Chondrocyte (in vitro differentiated cells): ENCODE measurements around the gene DPY19L1. TPM values are rescaled to one million over a fixed set of nuclear protein-coding genes. Genes with fewer than 3 reads are reported as not detected.
A peak's percentile ranks its signal among the peaks of the same experiment; 100 is the strongest.
"Not testable (repeated sequence)": the region's sequence is repeated elsewhere in the genome, so short reads cannot be mapped to it uniquely, and the experiment has no call there.

ENCODE experiments used
- DNase-seq: peaks from one replicate; pipeline ENCODE4 v3.0.0; 2021; ENCODE audit warnings: mixed read lengths, low spot score
- H3K27ac Mint-ChIP-seq: one replicate; pipeline ENCODE4 v1.8.0; 2021; ENCODE audit warnings: mild to moderate bottlenecking, moderate library complexity, mixed read lengths; ENCODE audit not compliant: unreplicated experiment
- H3K27me3 Mint-ChIP-seq: 2 replicates; pipeline ENCODE4 v1.8.0; 2021; ENCODE audit warnings: low read depth, mixed read lengths
- H3K36me3 Mint-ChIP-seq: 2 replicates; pipeline ENCODE4 v1.8.0; 2021; ENCODE audit warnings: low read depth, mixed read lengths
- H3K4me1 Mint-ChIP-seq: 2 replicates; pipeline ENCODE4 v1.8.0; 2021; ENCODE audit warnings: low read depth, mild to moderate bottlenecking, mixed read lengths
- H3K4me3 Mint-ChIP-seq: one replicate; pipeline ENCODE4 v1.8.0; 2021; ENCODE audit warnings: mild to moderate bottlenecking, moderate library complexity, mixed read lengths; ENCODE audit not compliant: unreplicated experiment
- H3K9me3 Mint-ChIP-seq: 2 replicates; pipeline ENCODE4 v1.8.0; 2021; ENCODE audit warnings: low read depth, mixed read lengths
- long read RNA-seq: library from polyadenylated mRNA; stranded (forward); transcript quantifications from one replicate; pipeline ENCODE4 v2.0.0, GENCODE V29; 2021
- total RNA-seq: library from RNA; stranded (reverse); gene quantifications from 3 replicates; pipeline ENCODE4 v1.2.1, GENCODE V29; 2021
- TF ChIP-seq, protein P1 (sequence below): fragments of 200-600 bp; sonication (generic); IDR thresholded peaks from 2 replicates; pipeline ENCODE4 v1.5.0; 2021; ENCODE audit warnings: antibody characterized with exemption, mild to moderate bottlenecking, moderate library complexity

Gene DPY19L1
- total RNA-seq, result 30.9 to 47.7 TPM (median 32.2 TPM) in 3 replicates
- long read RNA-seq, full-length matches to known transcripts, result 26 of 39 reads
- long read RNA-seq, partial matches to known transcripts, result 2 of 39 reads
- long read RNA-seq, other reads (novel, unspliced or antisense), result 11 of 39 reads

DNA sequence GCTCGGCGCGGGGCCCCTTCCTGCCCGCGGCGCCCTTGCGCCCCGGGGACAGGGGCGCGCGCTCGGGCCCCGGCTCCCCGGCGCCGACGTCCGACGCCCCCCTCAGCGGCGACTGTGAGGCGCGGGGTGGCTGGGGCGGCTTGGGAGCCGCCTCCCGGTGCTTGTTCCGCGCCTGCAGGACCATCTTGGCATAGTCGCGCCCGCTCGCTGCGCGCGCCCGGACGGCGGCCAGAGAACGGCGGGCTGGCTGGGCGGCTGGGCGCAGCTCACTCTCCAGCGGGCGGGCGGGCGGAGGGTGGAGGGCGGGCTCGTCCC, at the start of gene DPY19L1:
Gene DPY19L1 (minus strand): TSS at position 275 of the 315 bp plus-strand sequence. CDS start 91 bp downstream, at position 184.
- TF ChIP-seq, protein P1, sequence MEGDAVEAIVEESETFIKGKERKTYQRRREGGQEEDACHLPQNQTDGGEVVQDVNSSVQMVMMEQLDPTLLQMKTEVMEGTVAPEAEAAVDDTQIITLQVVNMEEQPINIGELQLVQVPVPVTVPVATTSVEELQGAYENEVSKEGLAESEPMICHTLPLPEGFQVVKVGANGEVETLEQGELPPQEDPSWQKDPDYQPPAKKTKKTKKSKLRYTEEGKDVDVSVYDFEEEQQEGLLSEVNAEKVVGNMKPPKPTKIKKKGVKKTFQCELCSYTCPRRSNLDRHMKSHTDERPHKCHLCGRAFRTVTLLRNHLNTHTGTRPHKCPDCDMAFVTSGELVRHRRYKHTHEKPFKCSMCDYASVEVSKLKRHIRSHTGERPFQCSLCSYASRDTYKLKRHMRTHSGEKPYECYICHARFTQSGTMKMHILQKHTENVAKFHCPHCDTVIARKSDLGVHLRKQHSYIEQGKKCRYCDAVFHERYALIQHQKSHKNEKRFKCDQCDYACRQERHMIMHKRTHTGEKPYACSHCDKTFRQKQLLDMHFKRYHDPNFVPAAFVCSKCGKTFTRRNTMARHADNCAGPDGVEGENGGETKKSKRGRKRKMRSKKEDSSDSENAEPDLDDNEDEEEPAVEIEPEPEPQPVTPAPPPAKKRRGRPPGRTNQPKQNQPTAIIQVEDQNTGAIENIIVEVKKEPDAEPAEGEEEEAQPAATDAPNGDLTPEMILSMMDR, result no peak
- no peak for DNase-seq
- H3K27ac Mint-ChIP-seq, result peak within 1 kb of the TSS; percentile 96
- H3K36me3 Mint-ChIP-seq, result no peaks in the 10 kb centered on the region
- no peaks in the 10 kb centered on the region for H3K27me3 Mint-ChIP-seq
- H3K4me3 Mint-ChIP-seq, result peak within 1 kb of the TSS; percentile 97
- H3K9me3 Mint-ChIP-seq, result no peaks in the 10 kb centered on the region
- peaks cover 30% of the 10 kb centered on the region for H3K4me1 Mint-ChIP-seq

DNA sequence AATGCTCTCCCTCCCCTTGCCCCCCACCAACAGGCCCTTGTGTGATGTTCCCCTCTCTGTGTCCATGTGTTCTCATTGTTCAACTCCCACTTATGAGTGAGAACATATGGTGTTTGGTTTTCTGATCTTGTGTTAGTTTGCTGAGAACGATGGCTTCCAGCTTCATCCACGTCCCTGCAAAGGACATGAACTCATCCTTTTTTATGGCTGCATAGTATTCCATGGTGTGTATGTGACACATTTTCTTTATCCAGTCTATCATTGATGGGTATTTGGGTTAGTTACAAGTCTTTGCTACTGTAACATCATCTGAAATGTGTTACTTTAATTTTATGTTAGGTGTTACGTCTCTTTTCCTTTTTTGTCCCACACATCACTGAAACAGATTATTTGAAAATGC, 42.2 kb upstream of the DPY19L1 start:
- H3K4me1 Mint-ChIP-seq, H3K4me3 Mint-ChIP-seq, H3K36me3 Mint-ChIP-seq, H3K27me3 Mint-ChIP-seq, DNase-seq, H3K27ac Mint-ChIP-seq, H3K9me3 Mint-ChIP-seq: not testable (repeated sequence)

DNA sequence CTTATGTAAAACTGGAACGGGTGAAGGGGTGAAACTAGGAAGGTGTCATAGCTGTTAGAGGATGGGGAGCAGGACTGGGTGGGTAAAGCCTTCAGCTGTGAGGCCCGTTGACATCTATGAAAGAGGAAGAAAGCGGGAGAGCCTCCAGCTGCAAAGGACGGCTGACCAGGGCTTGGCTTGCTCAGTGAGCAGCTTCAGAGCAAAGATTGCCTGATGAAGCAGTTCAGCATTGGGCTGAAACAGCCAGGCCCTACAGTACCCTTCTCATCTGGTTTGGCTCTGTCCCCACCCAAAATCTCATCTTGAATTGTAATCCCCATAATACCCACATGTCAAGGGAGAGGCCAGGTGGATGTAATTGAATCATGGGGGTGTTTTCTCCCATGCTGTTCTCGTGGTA, 36.7 kb upstream of the DPY19L1 start:
- not testable (repeated sequence) for H3K4me3 Mint-ChIP-seq

DNA sequence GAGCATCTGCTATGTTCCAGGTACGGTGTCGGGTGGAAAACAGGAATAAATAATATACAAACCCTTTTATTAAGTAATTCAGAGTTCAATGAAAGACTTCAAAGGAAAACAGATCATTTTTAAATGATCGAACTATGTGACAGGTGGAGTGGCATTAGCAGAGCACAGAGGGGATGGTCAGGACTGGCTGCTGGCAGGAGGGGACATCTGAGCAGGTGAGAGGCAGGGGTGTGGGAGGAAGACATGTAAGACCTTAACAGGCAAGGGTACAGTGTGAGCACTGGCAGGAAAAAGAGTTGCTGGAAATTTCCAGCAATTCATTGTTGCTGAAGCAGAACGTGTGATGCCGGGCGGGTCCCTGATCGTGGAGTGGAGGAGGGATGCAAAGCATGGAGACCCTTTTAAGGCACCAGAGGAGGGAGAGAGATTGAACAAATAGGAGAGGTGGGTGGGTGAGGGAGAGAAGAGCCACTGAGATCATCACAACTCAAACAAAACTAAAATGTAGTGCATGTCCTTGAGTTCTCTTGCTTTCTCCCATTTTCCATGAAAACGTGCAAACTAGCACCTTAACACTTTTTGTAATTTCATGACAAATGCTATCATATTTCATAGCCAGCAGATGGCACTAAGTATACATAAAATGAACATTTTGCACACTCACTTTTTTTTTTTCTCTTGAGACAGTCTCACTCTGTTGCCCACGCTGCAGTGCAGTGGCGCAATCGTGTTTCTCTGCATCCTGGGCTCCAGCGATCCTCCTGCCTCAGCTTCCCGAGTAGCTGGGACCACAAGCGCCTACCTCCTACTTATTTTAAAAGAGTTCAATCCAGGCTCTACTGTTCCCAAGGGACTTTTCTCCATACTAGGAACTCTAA, 35.9 kb upstream of the DPY19L1 start:
- DNase-seq, H3K9me3 Mint-ChIP-seq, H3K36me3 Mint-ChIP-seq, H3K4me1 Mint-ChIP-seq, H3K27ac Mint-ChIP-seq: not testable (repeated sequence)
- TF ChIP-seq, protein P1, result peak; percentile 79
- Mint-ChIP-seq H3K4me3 (peak overlapping the region; percentile 49), H3K27me3 (peaks cover 33% of the 10 kb centered on the region)

More for the DNA sequence above, 36.7 kb upstream of the DPY19L1 start:
- peaks cover 26% of the 10 kb centered on the region for H3K27me3 Mint-ChIP-seq
- not testable (repeated sequence) for H3K36me3 Mint-ChIP-seq, H3K4me1 Mint-ChIP-seq, H3K9me3 Mint-ChIP-seq, H3K27ac Mint-ChIP-seq, DNase-seq

DNA sequence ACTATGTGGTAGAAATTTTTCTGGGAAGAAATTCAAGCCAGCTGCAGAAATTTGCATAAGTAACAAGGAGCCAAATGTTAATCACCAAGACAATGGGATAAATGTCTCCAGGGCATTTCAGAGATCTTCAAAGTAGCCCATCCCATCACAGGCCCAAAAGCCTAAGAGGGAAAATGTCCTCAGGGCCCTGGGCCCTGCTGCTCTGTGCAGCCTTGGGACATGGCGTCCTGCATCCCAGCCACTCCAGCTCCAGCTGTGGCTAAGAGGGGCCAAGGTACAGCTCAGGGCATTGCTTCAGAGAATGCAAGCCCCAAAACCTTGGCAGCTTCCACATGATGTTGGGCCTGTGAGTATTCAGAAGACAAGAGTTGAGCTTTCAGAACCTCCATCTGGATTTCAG, 31.8 kb upstream of the DPY19L1 start:
- H3K4me1 Mint-ChIP-seq, H3K9me3 Mint-ChIP-seq, H3K36me3 Mint-ChIP-seq, H3K27ac Mint-ChIP-seq, DNase-seq, H3K4me3 Mint-ChIP-seq: not testable (repeated sequence)
- H3K27me3 Mint-ChIP-seq, result peaks cover 35% of the 10 kb centered on the region

DNA sequence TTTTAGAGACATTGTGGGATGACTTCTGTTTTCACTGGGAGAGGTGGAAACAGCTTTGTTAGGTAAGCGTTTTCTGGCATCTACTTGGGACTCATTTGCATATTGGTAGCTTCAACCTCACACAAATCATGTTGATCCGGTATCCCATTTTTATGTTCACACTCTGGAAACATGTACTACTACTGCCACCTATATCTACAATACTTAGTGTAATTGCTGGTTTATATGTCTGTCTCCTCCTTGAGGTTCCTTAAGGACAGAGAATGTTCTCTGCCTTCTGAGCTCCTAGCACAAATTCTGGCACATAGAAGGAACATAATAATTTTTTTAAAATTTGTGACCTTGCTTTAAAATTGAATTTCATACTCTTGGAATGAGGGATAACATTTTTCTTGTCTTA, 28.1 kb upstream of the DPY19L1 start:
- not testable (repeated sequence) for DNase-seq, H3K9me3 Mint-ChIP-seq, H3K4me1 Mint-ChIP-seq, H3K36me3 Mint-ChIP-seq, H3K4me3 Mint-ChIP-seq, H3K27ac Mint-ChIP-seq
- TF ChIP-seq, protein P1, result peak; percentile 44
- peaks cover 13% of the 10 kb centered on the region for H3K27me3 Mint-ChIP-seq

DNA sequence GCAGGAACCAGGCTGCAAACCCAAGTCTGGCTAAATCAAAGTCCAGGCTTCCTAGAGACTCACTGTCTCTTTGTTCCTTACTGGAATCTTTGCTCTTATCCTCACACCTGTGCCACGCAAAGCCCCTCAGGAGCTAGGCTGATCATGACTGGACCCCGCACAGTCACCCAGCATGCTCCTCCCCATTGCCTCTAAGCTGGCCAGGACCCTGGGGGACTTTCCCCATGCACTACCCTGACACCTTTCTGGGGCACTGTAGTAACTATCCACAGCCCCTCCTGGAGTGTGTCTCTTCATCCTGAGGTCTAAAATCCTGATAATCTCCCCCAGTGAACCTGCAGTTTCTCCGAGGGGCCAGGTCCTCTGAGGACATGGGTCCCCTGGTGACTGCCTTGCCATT, 21.3 kb upstream of the DPY19L1 start:
- not testable (repeated sequence) for H3K9me3 Mint-ChIP-seq, H3K27ac Mint-ChIP-seq, H3K27me3 Mint-ChIP-seq, H3K36me3 Mint-ChIP-seq, H3K4me3 Mint-ChIP-seq, DNase-seq, H3K4me1 Mint-ChIP-seq

DNA sequence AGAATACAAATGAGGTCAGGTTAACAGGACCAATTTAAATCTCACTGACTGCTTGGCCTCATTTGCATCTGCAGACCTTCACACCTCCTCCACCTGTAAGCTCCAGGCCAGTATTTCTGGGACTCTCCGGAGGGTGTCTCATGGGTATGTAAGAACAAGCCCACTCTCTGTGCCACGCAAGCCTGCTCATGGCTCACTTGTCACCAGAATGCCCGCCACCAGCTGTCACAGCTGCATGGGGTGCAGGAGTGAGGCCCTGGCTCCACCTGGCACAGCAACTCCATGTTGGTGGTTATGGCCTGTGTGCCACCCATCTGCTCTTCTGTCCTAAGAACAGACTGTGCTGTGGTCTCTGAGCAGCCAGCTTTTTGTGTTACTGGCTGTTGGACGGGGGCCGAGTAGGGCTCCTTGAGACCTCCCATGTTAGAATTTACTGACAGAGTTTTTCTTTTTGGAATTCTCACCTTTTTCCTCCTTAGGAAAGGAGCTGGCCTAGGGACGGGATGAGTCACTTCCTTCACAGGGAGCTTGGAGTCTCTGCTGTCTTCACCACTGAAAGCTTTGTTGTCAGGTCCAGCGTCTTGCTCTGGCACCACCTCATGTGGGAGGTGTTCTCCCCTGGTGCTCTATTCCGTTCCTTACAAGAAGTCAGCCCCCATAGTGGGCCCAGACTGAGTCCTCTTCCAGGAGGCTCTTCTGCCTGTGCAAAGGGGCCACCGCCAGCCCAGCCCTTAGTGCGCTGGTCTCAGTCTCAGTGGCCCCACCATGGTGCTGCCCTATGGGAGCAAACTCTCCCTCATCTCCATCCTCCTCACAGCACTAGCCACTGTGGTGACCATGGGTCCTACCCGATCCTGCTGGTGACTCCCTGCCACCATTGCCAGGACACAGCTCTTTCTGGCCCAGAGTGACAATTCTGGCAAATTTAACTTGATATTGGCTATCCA, 20.5 kb upstream of the DPY19L1 start:
- H3K27ac Mint-ChIP-seq, DNase-seq: not testable (repeated sequence)

More for the DNA sequence above, 20.5 kb upstream of the DPY19L1 start:
- not testable (repeated sequence) for H3K4me3 Mint-ChIP-seq, H3K9me3 Mint-ChIP-seq, H3K27me3 Mint-ChIP-seq, H3K36me3 Mint-ChIP-seq
- peaks cover 10% of the 10 kb centered on the region for H3K4me1 Mint-ChIP-seq
